Measurements from ENCODE around the gene PTPRE.

DNA sequence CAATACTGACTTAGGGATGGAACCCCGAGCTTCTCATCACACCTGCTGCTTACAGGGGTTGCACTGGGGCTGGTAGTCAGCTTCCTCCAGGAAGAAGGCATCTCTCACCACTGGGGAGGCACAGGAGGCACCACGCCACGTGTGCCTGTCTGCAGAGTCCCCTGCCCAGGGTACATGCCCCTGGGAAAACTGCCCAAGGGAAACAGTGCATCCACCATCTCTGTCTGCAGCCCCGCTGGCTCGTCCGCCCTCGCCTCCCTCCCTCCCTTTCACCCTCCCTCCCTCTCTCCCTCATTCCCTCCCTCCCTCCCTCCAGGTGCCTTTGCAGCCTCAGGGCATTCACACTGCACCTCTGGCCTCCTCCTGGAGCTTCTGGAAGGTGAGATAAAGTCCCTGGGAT is 101.1 kb downstream of the PTPRE start:
- TF ChIP-seq, protein P1, sequence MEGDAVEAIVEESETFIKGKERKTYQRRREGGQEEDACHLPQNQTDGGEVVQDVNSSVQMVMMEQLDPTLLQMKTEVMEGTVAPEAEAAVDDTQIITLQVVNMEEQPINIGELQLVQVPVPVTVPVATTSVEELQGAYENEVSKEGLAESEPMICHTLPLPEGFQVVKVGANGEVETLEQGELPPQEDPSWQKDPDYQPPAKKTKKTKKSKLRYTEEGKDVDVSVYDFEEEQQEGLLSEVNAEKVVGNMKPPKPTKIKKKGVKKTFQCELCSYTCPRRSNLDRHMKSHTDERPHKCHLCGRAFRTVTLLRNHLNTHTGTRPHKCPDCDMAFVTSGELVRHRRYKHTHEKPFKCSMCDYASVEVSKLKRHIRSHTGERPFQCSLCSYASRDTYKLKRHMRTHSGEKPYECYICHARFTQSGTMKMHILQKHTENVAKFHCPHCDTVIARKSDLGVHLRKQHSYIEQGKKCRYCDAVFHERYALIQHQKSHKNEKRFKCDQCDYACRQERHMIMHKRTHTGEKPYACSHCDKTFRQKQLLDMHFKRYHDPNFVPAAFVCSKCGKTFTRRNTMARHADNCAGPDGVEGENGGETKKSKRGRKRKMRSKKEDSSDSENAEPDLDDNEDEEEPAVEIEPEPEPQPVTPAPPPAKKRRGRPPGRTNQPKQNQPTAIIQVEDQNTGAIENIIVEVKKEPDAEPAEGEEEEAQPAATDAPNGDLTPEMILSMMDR (IDR thresholded peaks at IDR 0.05; ENCODE audit: low read depth, low read length): no peak
- no peak for TF ChIP-seq EZH2phosphoT487 (IDR thresholded peaks at IDR 0.05; ENCODE audit: low read depth)
